GM21360 (cell line): ENCODE measurements around the gene FITM1.

Source experiments
- ATAC-seq: cut with Tn5 transposase; IDR thresholded peaks from one replicate; pipeline ENCODE4 v1.9.1; 2021; ENCODE audit warnings: mild to moderate bottlenecking, moderate library complexity; ENCODE audit not compliant: unreplicated experiment

The FITM1 gene

GRCh38 chr14:24137529-24138395, 7.3 kb downstream of the FITM1 start:
- ATAC-seq = no peak

- ATAC-seq = no peak
Observed at GRCh38 chr14:24138396-24139271, 8.2 kb downstream of the FITM1 start.

GRCh38 chr14:24139272-24139934, 8.9 kb downstream of the FITM1 start:
- no peak for ATAC-seq

- peak; percentile 77 for ATAC-seq
Observed at GRCh38 chr14:24141097-24141880, 10.8 kb downstream of the FITM1 start, which contains the start of gene EMC9. EMC9 (minus strand) TSS chr14:24141591; CDS start chr14:24141304, 287 bp downstream.

- ATAC-seq = no peak
Observed at GRCh38 chr14:24143511-24143910, 13.1 kb downstream of the FITM1 start.

GRCh38 chr14:24144451-24144850, 14.0 kb downstream of the FITM1 start:
- no peak for ATAC-seq

- no peak for ATAC-seq
Observed at GRCh38 chr14:24145219-24145618, 14.8 kb downstream of the FITM1 start.

GRCh38 chr14:24145690-24146452, 15.4 kb downstream of the FITM1 start:
- no peak for ATAC-seq

- peak; percentile 60 for ATAC-seq
Observed at GRCh38 chr14:24146453-24146977, 16.1 kb downstream of the FITM1 start, which contains the start of gene PSME2. PSME2 (minus strand) TSS chr14:24146610; CDS start chr14:24146581, 29 bp downstream.

- ATAC-seq = peak; percentile 71
Observed at GRCh38 chr14:24146978-24147760, 16.7 kb downstream of the FITM1 start, which contains the start of gene RNF31. RNF31 (plus strand) TSS chr14:24147498; CDS start chr14:24147699, 201 bp downstream.

GRCh38 chr14:24147761-24148428, 17.4 kb downstream of the FITM1 start:
- no peak for ATAC-seq

- ATAC-seq = no peak
Observed at GRCh38 chr14:24149302-24149969, 19.0 kb downstream of the FITM1 start.

- ATAC-seq = no peak
Observed at GRCh38 chr14:24150061-24150460, 19.6 kb downstream of the FITM1 start.

GRCh38 chr14:24150567-24150966, 20.1 kb downstream of the FITM1 start:
- no peak for ATAC-seq

- ATAC-seq = no peak
Observed at GRCh38 chr14:24150993-24151392, 20.5 kb downstream of the FITM1 start.

- no peak for ATAC-seq
Observed at GRCh38 chr14:24151404-24152080, 21.1 kb downstream of the FITM1 start.

GRCh38 chr14:24155100-24155499, 24.6 kb downstream of the FITM1 start:
- ATAC-seq = no peak
